Esophagus squamous epithelium (tissue), 5 donors: ENCODE results near the gene CD209. TPM values are rescaled to one million over a fixed set of nuclear protein-coding genes. Genes with fewer than 3 reads are reported as not detected.

Experiments used
- DNase-seq: peaks from one replicate; lab custom pipeline; 2025; lab: John Stamatoyannopoulos, UW
- H3K27ac ChIP-seq, 4 donors: fragments of 200-600 bp; sonication (generic); one replicate each; pipeline ENCODE4 v1.5.1; 2016 to 2019; ENCODE audit warnings: mild to moderate bottlenecking in 1 of 4
- H3K27me3 ChIP-seq, 4 donors: fragments of 200-600 bp; sonication (generic); 1 replicate in 3 of 4; 2 replicates in 1 of 4; pipeline versions ENCODE4 v1.5.1 to v1.6.0; 2017 to 2021; ENCODE audit warnings: antibody characterized with exemption in 1 of 4
- H3K36me3 ChIP-seq, 3 donors: fragments of 200-600 bp; sonication (generic); one replicate each; pipeline ENCODE4 v1.5.1; 2016 to 2019
- H3K4me1 ChIP-seq, 3 donors: fragments of 200-600 bp; sonication (generic); one replicate each; pipeline ENCODE4 v1.5.1; 2017 to 2019
- H3K4me3 ChIP-seq, 4 donors: fragments of 200-600 bp; sonication (generic); 1 replicate in 3 of 4; 2 replicates in 1 of 4; pipeline ENCODE4 v1.5.1; 2016 to 2019; ENCODE audit warnings: mild to moderate bottlenecking in 2 of 4, moderate library complexity in 1 of 4
- H3K9me3 ChIP-seq, 3 donors: fragments of 200-600 bp; sonication (generic); one replicate each; pipeline ENCODE4 v1.5.1; 2016 to 2019
- CTCF ChIP-seq, 6 experiments: fragments of 450-650 bp in 4 of 6; fragments of 200-600 bp in 2 of 6; sonication (generic) in 2 of 6; IDR thresholded peaks; one replicate each; pipeline ENCODE4 v1.5.1; 2016 to 2019; ENCODE audit warnings: antibody characterized with exemption in 6 of 6, mild to moderate bottlenecking in 4 of 6, moderate library complexity in 4 of 6
- POLR2A ChIP-seq, 4 donors: fragments of 450-650 bp; IDR thresholded peaks; one replicate each; pipeline ENCODE4 v1.6.1; 2017; ENCODE audit warnings: antibody characterized with exemption in 4 of 4, mild to moderate bottlenecking in 4 of 4, moderate library complexity in 3 of 4
- WGBS, 2 donors: methylation state at CpG; one replicate each; pipeline ENCODE4 v1.1.5; 2018; 5-methylcytosine and 5-hydroxymethylcytosine counted together
- intact Hi-C: fragments of 100-400 bp; cut with DNase I; formaldehyde crosslinking; loops from one replicate; pipeline ENCODE4 v1.15.0; 2022
- total RNA-seq, 4 donors: library from RNA; depleted of rRNA; stranded (reverse); fragments of >200 nt; gene quantifications; one replicate each; pipeline ENCODE4 v1.1.0, GENCODE V29; 2016
- donor health status: DM: yes; HTN: yes; CAD: no.

CD209 gene
- total RNA-seq, 4 donors from 2014 or later = 0.40 to 4.9 (median 4.0) TPM; not detected in 1

- Histone ChIP-seq H3K27ac (peak overlapping the region in 1 of 4 donors; percentile 34), H3K9me3 (no peaks in the 10 kb centered on the region), H3K36me3 (no peaks in the 10 kb centered on the region), H3K4me3 (no peak overlapping the region), H3K4me1 (peaks cover 0 to 8% (median 0%) of the 10 kb centered on the region in 3 donors), H3K27me3 (peaks cover 5 to 68% (median 10%) of the 10 kb centered on the region in 4 donors)
- TF ChIP-seq POLR2A (IDR thresholded peaks at IDR 0.05) (no peak), CTCF (IDR thresholded peaks at IDR 0.05) (no peak)
- no peak for DNase-seq
- WGBS, 2 donors = 41 to 54% methylated on average over 12 of the region's 12 CpGs
- intact Hi-C loops = no loop called here
These were observed 12.8 kb downstream of the CD209 start for GRCh38 chr19:7734220-7735203.

- intact Hi-C loops = no loop called here
- no peak for TF ChIP-seq CTCF (IDR thresholded peaks at IDR 0.05)
- no peak for TF ChIP-seq POLR2A (IDR thresholded peaks at IDR 0.05)
- peaks cover 0 to 8% (median 3%) of the 10 kb centered on the region in 3 donors for H3K4me1 ChIP-seq
- H3K27me3 ChIP-seq = peaks cover 5 to 71% (median 12%) of the 10 kb centered on the region in 4 donors
- H3K9me3 ChIP-seq = no peaks in the 10 kb centered on the region
- no peaks in the 10 kb centered on the region for H3K36me3 ChIP-seq
- DNase-seq = no peak
- H3K27ac ChIP-seq = no peak overlapping the region
- WGBS, 2 donors = 68 to 78% methylated on average over 6 of the region's 6 CpGs
- H3K4me3 ChIP-seq = no peak overlapping the region
These were observed 14.0 kb downstream of the CD209 start for GRCh38 chr19:7733376-7733775.

- TF ChIP-seq CTCF (IDR thresholded peaks at IDR 0.05) (no peak), POLR2A (IDR thresholded peaks at IDR 0.05) (no peak)
- H3K9me3 ChIP-seq = no peaks in the 10 kb centered on the region
- no peak within 1 kb of the TSS for H3K4me3 ChIP-seq
- intact Hi-C loops = no loop called here
- H3K27ac ChIP-seq = no peak within 1 kb of the TSS
- peaks cover 0 to 8% (median 3%) of the 10 kb centered on the region in 3 donors for H3K4me1 ChIP-seq
- no peak for DNase-seq
- peaks cover 5 to 76% (median 12%) of the 10 kb centered on the region in 4 donors for H3K27me3 ChIP-seq
- H3K36me3 ChIP-seq = no peaks in the 10 kb centered on the region
- 53 to 55% methylated on average over 6 to 8 of the region's 9 CpGs for WGBS, 2 donors
These were observed 15.3 kb downstream of the CD209 start, which contains the start of gene CLEC4G for GRCh38 chr19:7732045-7732444. CLEC4G (minus strand) TSS chr19:7732110; CDS start chr19:7732102, 8 bp downstream.

- intact Hi-C loops = no loop called here
- H3K4me3 ChIP-seq = no peak overlapping the region
- H3K27ac ChIP-seq = no peak overlapping the region
- peaks cover 5 to 79% (median 12%) of the 10 kb centered on the region in 4 donors for H3K27me3 ChIP-seq
- H3K36me3 ChIP-seq = no peaks in the 10 kb centered on the region
- 75 to 82% methylated on average over 2 to 3 of the region's 5 CpGs for WGBS, 2 donors
- no peak for DNase-seq
- H3K4me1 ChIP-seq = peaks cover 0 to 8% (median 3%) of the 10 kb centered on the region in 3 donors
- TF ChIP-seq CTCF (IDR thresholded peaks at IDR 0.05) = no peak
- no peak for TF ChIP-seq POLR2A (IDR thresholded peaks at IDR 0.05)
- H3K9me3 ChIP-seq = no peaks in the 10 kb centered on the region
These were observed 15.7 kb downstream of the CD209 start for GRCh38 chr19:7731615-7732014.

GRCh38 chr19:7731218-7731595 lies 16.1 kb downstream of the CD209 start:
- WGBS, 2 donors = 53% methylated on average over 11 of the region's 39 CpGs; no CpG with 5 or more reads in 1 of the 2 donors
- peaks cover 0 to 8% (median 3%) of the 10 kb centered on the region in 3 donors for H3K4me1 ChIP-seq
- no peaks in the 10 kb centered on the region for H3K9me3 ChIP-seq
- TF ChIP-seq CTCF (IDR thresholded peaks at IDR 0.05) (no peak), POLR2A (IDR thresholded peaks at IDR 0.05) (no peak)
- H3K27me3 ChIP-seq = peaks cover 5 to 83% (median 12%) of the 10 kb centered on the region in 4 donors
- no peak overlapping the region for H3K4me3 ChIP-seq
- H3K27ac ChIP-seq = no peak overlapping the region
- DNase-seq = no peak
- intact Hi-C loops = no loop called here
- no peaks in the 10 kb centered on the region for H3K36me3 ChIP-seq
